22Rv1 (cell line): ENCODE results near the gene PTPN11.

Experiments
- CTCF ChIP-seq: fragments of 450-650 bp; IDR thresholded peaks from 2 replicates; pipeline ENCODE4 v1.5.1; 2017; ENCODE audit warnings: mild to moderate bottlenecking
- ZFX ChIP-seq: fragments of 450-650 bp; IDR thresholded peaks from 2 replicates; pipeline ENCODE4 v1.6.1; 2017; ENCODE audit warnings: antibody characterized with exemption, borderline replicate concordance

- TF ChIP-seq CTCF (no peak), ZFX (no peak)
Observed at GRCh38 chr12:112380663-112381405, 37.9 kb upstream of the PTPN11 start.
